Measurements from ENCODE around the gene ACER3. TPM values are rescaled to one million over a fixed set of nuclear protein-coding genes. Genes with fewer than 3 reads are reported as not detected.
"Not testable (repeated sequence)": the region's sequence is repeated elsewhere in the genome, so short reads cannot be mapped to it uniquely, and the experiment has no call there.

Gene ACER3
- total RNA-seq, 4 donors from 2014 or later = 9.3 to 25.7 (median 14.2) TPM

- ATAC-seq = no peak
- Histone ChIP-seq H3K4me1 (no peaks in the 10 kb centered on the region), H3K27ac (no peak overlapping the region), H3K36me3 (no peaks in the 10 kb centered on the region), H3K4me3 (no peak overlapping the region), H3K27me3 (peaks cover 9% of the 10 kb centered on the region), H3K9me3 (peaks cover 0 to 21% (median 2%) of the 10 kb centered on the region in 3 donors)
- TF ChIP-seq POLR2A (IDR thresholded peaks at IDR 0.05) (no peak), CTCF (IDR thresholded peaks at IDR 0.05) (no peak), POLR2AphosphoS5 (IDR thresholded peaks at IDR 0.05) (no peak), EP300 (IDR thresholded peaks at IDR 0.05) (no peak)
- WGBS, 2 donors (ENCODE audit: low coverage in 1 of 2) = 77 to 97% methylated on average over 5 of the region's 5 CpGs
Observed at GRCh38 chr11:77059806-77060205, 199.1 kb downstream of the ACER3 start.

- ATAC-seq = no peak
- no peaks in the 10 kb centered on the region for H3K4me1 ChIP-seq
- no peaks in the 10 kb centered on the region for H3K36me3 ChIP-seq
- H3K9me3 ChIP-seq = peaks cover 0 to 21% (median 2%) of the 10 kb centered on the region in 3 donors
- no peak for TF ChIP-seq CTCF (IDR thresholded peaks at IDR 0.05)
- TF ChIP-seq POLR2AphosphoS5 (IDR thresholded peaks at IDR 0.05) = no peak
- TF ChIP-seq POLR2A (IDR thresholded peaks at IDR 0.05) = no peak
- no peak for TF ChIP-seq EP300 (IDR thresholded peaks at IDR 0.05)
- H3K4me3 ChIP-seq = no peak overlapping the region
- 74 to 86% methylated on average over 3 to 4 of the region's 4 CpGs for WGBS, 2 donors (ENCODE audit: low coverage in 1 of 2)
- no peak overlapping the region for H3K27ac ChIP-seq
- H3K27me3 ChIP-seq = peaks cover 9% of the 10 kb centered on the region
Observed at GRCh38 chr11:77060234-77060633, 199.5 kb downstream of the ACER3 start.

GRCh38 chr11:77061258-77061657, 200.5 kb downstream of the ACER3 start:
- H3K4me3 ChIP-seq, H3K36me3 ChIP-seq, H3K27ac ChIP-seq, H3K27me3 ChIP-seq, H3K4me1 ChIP-seq, ATAC-seq: not testable (repeated sequence)
- peaks cover 0 to 13% (median 2%) of the 10 kb centered on the region in 3 donors for H3K9me3 ChIP-seq
- 80 to 100% methylated on average over 1 to 4 of the region's 4 CpGs for WGBS, 2 donors (ENCODE audit: low coverage in 1 of 2)

GRCh38 chr11:77062924-77063323, 202.2 kb downstream of the ACER3 start:
- H3K4me1 ChIP-seq = peaks cover 0 to 19% (median 3%) of the 10 kb centered on the region in 3 donors
- TF ChIP-seq EP300 (IDR thresholded peaks at IDR 0.05) = no peak

GRCh38 chr11:77063407-77063806, 202.7 kb downstream of the ACER3 start:
- H3K9me3 ChIP-seq = no peaks in the 10 kb centered on the region
- TF ChIP-seq POLR2A (IDR thresholded peaks at IDR 0.05) = no peak
- no peak for ATAC-seq
- peaks cover 0 to 24% (median 4%) of the 10 kb centered on the region in 3 donors for H3K4me1 ChIP-seq
- 100% methylated on average over 1 of the region's 1 CpG; no CpG with 5 or more reads in 1 of the 2 donors for WGBS, 2 donors (ENCODE audit: low coverage in 1 of 2)
- H3K27ac ChIP-seq = no peak overlapping the region
- no peak overlapping the region for H3K4me3 ChIP-seq
- H3K27me3 ChIP-seq = no peaks in the 10 kb centered on the region
- H3K36me3 ChIP-seq = no peaks in the 10 kb centered on the region

More at GRCh38 chr11:77062924-77063323, 202.2 kb downstream of the ACER3 start:
- Histone ChIP-seq H3K36me3 (no peaks in the 10 kb centered on the region), H3K27ac (no peak overlapping the region), H3K4me3 (no peak overlapping the region), H3K27me3 (no peaks in the 10 kb centered on the region), H3K9me3 (no peaks in the 10 kb centered on the region)
- ATAC-seq = no peak

- Histone ChIP-seq H3K9me3 (no peaks in the 10 kb centered on the region), H3K27ac (no peak overlapping the region), H3K36me3 (no peaks in the 10 kb centered on the region), H3K27me3 (no peaks in the 10 kb centered on the region), H3K4me1 (peaks cover 0 to 28% (median 6%) of the 10 kb centered on the region in 3 donors), H3K4me3 (no peak overlapping the region)
- TF ChIP-seq POLR2A (IDR thresholded peaks at IDR 0.05) = no peak
- no peak for TF ChIP-seq CTCF (IDR thresholded peaks at IDR 0.05)
- TF ChIP-seq POLR2AphosphoS5 (IDR thresholded peaks at IDR 0.05) = no peak
- TF ChIP-seq EP300 (IDR thresholded peaks at IDR 0.05) = no peak
- WGBS, 2 donors (ENCODE audit: low coverage in 1 of 2) = 83% methylated on average over 1 of the region's 4 CpGs; no CpG with 5 or more reads in 1 of the 2 donors
- no peak for ATAC-seq
Observed at GRCh38 chr11:77063861-77064260, 203.1 kb downstream of the ACER3 start.

Measured in gastroesophageal sphincter (tissue), 4 donors.